K562 (cell line): ENCODE data around the gene PPM1G. TPM values are rescaled to one million over a fixed set of nuclear protein-coding genes. Genes with fewer than 3 reads are reported as not detected.

Experiments used
- ATF1 ChIP-seq, 2 experiments: fragments of 450-650 bp in 1 of 2; IDR thresholded peaks; 2 replicates each; pipeline ENCODE4 v1.6.1; 2016; ENCODE audit warnings: missing compliant biosample characterization in 1 of 2, missing genetic modification characterization in 1 of 2
- CREB5 ChIP-seq: fragments of 250-450 bp; sonication (Bioruptor Pico); IDR thresholded peaks from 2 replicates; pipeline ENCODE4 v1.5.0; 2020; ENCODE audit warnings: mild to moderate bottlenecking
- HBP1 ChIP-seq: fragments of 450-650 bp; formaldehyde crosslinking; IDR thresholded peaks from 2 replicates; pipeline ENCODE4 v1.4.0; 2022; ENCODE audit warnings: missing genetic modification characterization
- HIVEP1 ChIP-seq: fragments of 250-450 bp; sonication (Bioruptor Pico); IDR thresholded peaks from 2 replicates; pipeline ENCODE4 v1.4.0; 2020; ENCODE audit warnings: mild to moderate bottlenecking
- MCM3 ChIP-seq: fragments of 450-650 bp; IDR thresholded peaks from 2 replicates; pipeline ENCODE4 v1.6.1; 2016
- NCOA1 ChIP-seq: fragments of 450-650 bp; IDR thresholded peaks from 2 replicates; pipeline ENCODE4 v1.6.1; 2016; ENCODE audit warnings: low read depth
- NELFE ChIP-seq: IDR thresholded peaks from 2 replicates; pipeline ENCODE4 v1.6.1; 2011; ENCODE audit warnings: mild to moderate bottlenecking; ENCODE audit not compliant: insufficient read depth, insufficient read length
- NR3C1 ChIP-seq: sonication (generic); formaldehyde crosslinking; IDR thresholded peaks from 2 replicates; pipeline ENCODE4 v1.8.1; 2022; ENCODE audit warnings: missing genetic modification reagents
- PREB ChIP-seq: sonication (generic); formaldehyde crosslinking; IDR thresholded peaks from 2 replicates; pipeline ENCODE4 v1.8.1; 2023; ENCODE audit warnings: mild to moderate bottlenecking, missing genetic modification reagents
- RAD51 ChIP-seq: fragments of 450-650 bp; IDR thresholded peaks from 2 replicates; pipeline ENCODE4 v1.7.1; 2016; ENCODE audit warnings: low read depth, mild to moderate bottlenecking, borderline replicate concordance
- SRSF9 ChIP-seq: fragments of 200-400 bp; formaldehyde crosslinking; IDR thresholded peaks from 2 replicates; pipeline ENCODE4 v1.6.1; 2017; ENCODE audit warnings: low read depth, low read length, borderline replicate concordance
- SUPT5H ChIP-seq: fragments of 450-650 bp; IDR thresholded peaks from 2 replicates; pipeline ENCODE4 v1.6.1; 2016
- TEAD4 ChIP-seq, 2 experiments: sonication (generic) in 1 of 2; formaldehyde crosslinking in 1 of 2; IDR thresholded peaks; 2 replicates each; pipeline versions ENCODE4 v1.6.1 to v1.8.0; 2012 to 2022; ENCODE audit warnings: borderline replicate concordance in 1 of 2, inconsistent platforms in 1 of 2, low read length in 1 of 2, mild to moderate bottlenecking in 1 of 2, missing genetic modification reagents in 1 of 2
- ZBTB7A ChIP-seq: IDR thresholded peaks from 2 replicates; pipeline ENCODE4 v1.6.1; 2011; ENCODE audit warnings: low read depth, mild to moderate bottlenecking, low read length, moderate library complexity, borderline replicate concordance; ENCODE audit not compliant: control insufficient read depth
- ZKSCAN3 ChIP-seq: fragments of 250-450 bp; sonication (Bioruptor Pico); IDR thresholded peaks from 2 replicates; pipeline ENCODE4 v1.4.0; 2020
- ZNF146 ChIP-seq: IDR thresholded peaks from one replicate; pipeline ENCODE4 v1.6.1; 2018; ENCODE audit warnings: missing compliant biosample characterization; ENCODE audit not compliant: unreplicated experiment
- ZNF175 ChIP-seq: fragments of 200-800 bp; sonication (Bioruptor generic); IDR thresholded peaks from 2 replicates; pipeline ENCODE4 v1.6.1; 2016; ENCODE audit warnings: low read depth, mild to moderate bottlenecking, missing genetic modification characterization, missing compliant biosample characterization
- ZNF232 ChIP-seq: sonication (generic); formaldehyde crosslinking; IDR thresholded peaks from 2 replicates; pipeline ENCODE4 v1.8.0; 2022; ENCODE audit warnings: mild to moderate bottlenecking, missing genetic modification reagents
- ZNF395 ChIP-seq: fragments of 200-800 bp; sonication (Bioruptor generic); IDR thresholded peaks from 2 replicates; pipeline ENCODE4 v1.6.1; 2017; ENCODE audit warnings: missing genetic modification characterization, missing compliant biosample characterization
- polyA plus RNA-seq, 8 experiments: library from polyadenylated mRNA; depleted of rRNA in 4 of 8; stranded (reverse) in 5 of 8; unstranded in 3 of 8; fragments of >200 nt; fragmentation: Nextera tagmentation in 2 of 8; fragmentation: Illumina TruSeq in 1 of 8; extraction: Ambion mirVana in 2 of 8; extraction: Trizol in 1 of 8; gene quantifications; 2 replicates each; pipeline versions ENCODE4 v1.2.1 to v1.2.3, GENCODE V29; 2011 to 2014; ENCODE audit warnings: inconsistent platforms in 1 of 8, missing spikeins in 1 of 8
- total RNA-seq, 7 experiments: library from RNA; depleted of rRNA in 6 of 7; stranded (reverse); fragments of >200 nt in 6 of 7; fragmentation: Illumina TruSeq in 2 of 7; extraction: Trizol in 2 of 7; gene quantifications; 2 replicates each; pipeline versions ENCODE4 v1.2.1 to v1.2.3, GENCODE V29; 2011 to 2021; ENCODE audit warnings: low replicate concordance in 1 of 7

PPM1G gene
- total and polyA plus RNA-seq, 9 of the 15 experiments (the other 6 are each of a cell fraction or from before 2014, with no cell fraction given), result 61.7 to 230 (median 153) TPM

- TF ChIP-seq CREB5, result no peak
- no peak for TF ChIP-seq PREB (CRISPR knock-in tag)
- TF ChIP-seq ZBTB7A, result no peak
- TF ChIP-seq NCOA1, result 0 out of 2 replicates have a peak, but pooled peaks have one; percentile 32
- no peak for TF ChIP-seq TEAD4 (IDR thresholded peaks at IDR 0.05; ENCODE audit: low read length)
- TF ChIP-seq TEAD4 (CRISPR knock-in tag; IDR thresholded peaks at IDR 0.05; ENCODE audit: borderline replicate concordance), result no peak
- TF ChIP-seq ZNF395 (CRISPR knock-in tag), result no peak
- TF ChIP-seq ZNF175 (CRISPR knock-in tag), result no peak
- TF ChIP-seq SUPT5H, result no peak
- no peak for TF ChIP-seq ZNF146 (CRISPR knock-in tag)
- no peak for TF ChIP-seq ATF1 (CRISPR knock-in tag; IDR thresholded peaks at IDR 0.05)
- peak; percentile 44; the same call in 1 of the 2 replicates for TF ChIP-seq ATF1 (tag; IDR thresholded peaks at IDR 0.05)
- TF ChIP-seq MCM3, result no peak
- no peak for TF ChIP-seq ZNF232
- TF ChIP-seq NELFE, result no peak
- no peak for TF ChIP-seq SRSF9
- TF ChIP-seq RAD51, result no peak
- no peak for TF ChIP-seq HBP1
- no peak for TF ChIP-seq HIVEP1 (CRISPR knock-in tag)
- no peak for TF ChIP-seq NR3C1 (CRISPR knock-in tag)
- no peak for TF ChIP-seq ZKSCAN3
Observed at GRCh38 chr2:27353762-27354596, 55.4 kb downstream of the PPM1G start (continued).
